SK-N-SH treated with all-trans-retinoic acid at 6 μM for 48 hours (cell line): ENCODE measurements around the gene CDC34.

Experiments
- ATAC-seq: fragments of 200-7000 bp; cut with Tn5 transposase; 3 replicates; pipeline ENCODE4 v1.9.1; 2020; ENCODE audit warnings: mild to moderate bottlenecking, moderate library complexity
- ARNTL ChIP-seq: fragments of 450-650 bp; formaldehyde crosslinking; IDR thresholded peaks from 2 replicates; pipeline ENCODE4 v1.5.0; 2020; ENCODE audit warnings: low read depth, mild to moderate bottlenecking, moderate library complexity, borderline replicate concordance
- ESRRG ChIP-seq: fragments of 250-450 bp; sonication (Bioruptor Pico); IDR thresholded peaks from 2 replicates; pipeline ENCODE4 v1.6.1; 2021; ENCODE audit warnings: mild to moderate bottlenecking
- GLIS3 ChIP-seq: fragments of 250-450 bp; sonication (Bioruptor Pico); IDR thresholded peaks from 2 replicates; pipeline ENCODE4 v1.5.0; 2020; ENCODE audit warnings: mild to moderate bottlenecking, moderate library complexity
- ISL1 ChIP-seq: fragments of 250-450 bp; sonication (Bioruptor Pico); IDR thresholded peaks from 2 replicates; pipeline ENCODE4 v2.1.2; 2022; ENCODE audit warnings: mild to moderate bottlenecking, moderate library complexity
- PPARA ChIP-seq: fragments of 250-450 bp; sonication (Bioruptor Pico); IDR thresholded peaks from 2 replicates; pipeline ENCODE4 v1.5.0; 2020; ENCODE audit warnings: mild to moderate bottlenecking, borderline replicate concordance
- SNAI2 ChIP-seq: fragments of 250-450 bp; sonication (Bioruptor Pico); IDR thresholded peaks from 2 replicates; pipeline ENCODE4 v1.5.0; 2020; ENCODE audit warnings: mild to moderate bottlenecking, moderate library complexity
- ZC3H10 ChIP-seq: fragments of 250-450 bp; sonication (Bioruptor Pico); IDR thresholded peaks from 2 replicates; pipeline ENCODE4 v1.5.1; 2021; ENCODE audit warnings: mild to moderate bottlenecking, moderate library complexity
- ZFP3 ChIP-seq: fragments of 250-450 bp; sonication (Bioruptor Pico); IDR thresholded peaks from 2 replicates; pipeline ENCODE4 v1.5.0; 2020; ENCODE audit warnings: mild to moderate bottlenecking, moderate library complexity
- ZFP30 ChIP-seq: fragments of 450-650 bp; formaldehyde crosslinking; IDR thresholded peaks from 2 replicates; pipeline ENCODE4 v1.5.0; 2022; ENCODE audit warnings: mild to moderate bottlenecking, moderate library complexity
- ZNF565 ChIP-seq: fragments of 450-650 bp; formaldehyde crosslinking; conservative IDR thresholded peaks from 2 replicates; pipeline ENCODE4 v1.5.0; 2020; ENCODE audit warnings: low read depth, mild to moderate bottlenecking, moderate library complexity
- ZNF70 ChIP-seq: fragments of 450-650 bp; formaldehyde crosslinking; IDR thresholded peaks from 2 replicates; pipeline ENCODE4 v1.5.0; 2020; ENCODE audit warnings: mild to moderate bottlenecking, moderate library complexity
- ZNF8 ChIP-seq: fragments of 450-650 bp; formaldehyde crosslinking; IDR thresholded peaks from 2 replicates; pipeline ENCODE4 v1.5.0; 2020; ENCODE audit warnings: mild to moderate bottlenecking, moderate library complexity
- TF ChIP-seq, protein P1 (sequence below): fragments of 250-450 bp; sonication (Bioruptor Pico); IDR thresholded peaks from 2 replicates; pipeline ENCODE4 v1.5.1; 2021; ENCODE audit warnings: mild to moderate bottlenecking, moderate library complexity
- TF ChIP-seq, protein P2 (sequence below): fragments of 250-450 bp; sonication (Bioruptor Pico); IDR thresholded peaks from 2 replicates; pipeline ENCODE4 v1.5.1; 2020; ENCODE audit warnings: low read depth, mild to moderate bottlenecking, moderate library complexity
- TF ChIP-seq, protein P3 (sequence below): fragments of 250-450 bp; sonication (Bioruptor Pico); IDR thresholded peaks from 2 replicates; pipeline ENCODE4 v1.8.0; 2020; ENCODE audit warnings: mild to moderate bottlenecking, moderate library complexity, borderline replicate concordance
- TF ChIP-seq, protein P4 (sequence below): fragments of 250-450 bp; sonication (Bioruptor Pico); IDR thresholded peaks from 2 replicates; pipeline ENCODE4 v1.8.0; 2021; ENCODE audit warnings: low read depth, mild to moderate bottlenecking, moderate library complexity, borderline replicate concordance
- TF ChIP-seq, protein P5 (sequence below): fragments of 250-450 bp; sonication (Bioruptor Pico); IDR thresholded peaks from 2 replicates; pipeline ENCODE4 v1.5.0; 2020; ENCODE audit warnings: mild to moderate bottlenecking, moderate library complexity

The CDC34 gene

DNA sequence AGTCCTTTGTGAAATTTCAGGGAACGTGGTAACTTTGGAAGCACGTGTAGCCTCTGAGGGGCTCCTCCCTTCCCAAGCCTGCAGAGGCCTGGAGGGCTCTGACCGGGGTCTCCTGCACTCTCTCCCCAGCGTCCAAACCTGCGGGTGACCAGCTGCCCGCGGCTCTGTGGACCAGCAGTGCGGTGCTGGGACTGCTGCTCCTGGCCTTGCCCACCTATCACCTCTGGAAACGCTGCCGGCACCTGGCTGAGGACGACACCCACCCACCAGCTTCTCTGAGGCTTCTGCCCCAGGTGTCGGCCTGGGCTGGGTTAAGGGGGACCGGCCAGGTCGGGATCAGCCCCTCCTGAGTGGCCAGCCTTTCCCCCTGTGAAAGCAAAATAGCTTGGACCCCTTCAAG, 26.9 kb upstream of the CDC34 start:
- no peak for ATAC-seq

DNA sequence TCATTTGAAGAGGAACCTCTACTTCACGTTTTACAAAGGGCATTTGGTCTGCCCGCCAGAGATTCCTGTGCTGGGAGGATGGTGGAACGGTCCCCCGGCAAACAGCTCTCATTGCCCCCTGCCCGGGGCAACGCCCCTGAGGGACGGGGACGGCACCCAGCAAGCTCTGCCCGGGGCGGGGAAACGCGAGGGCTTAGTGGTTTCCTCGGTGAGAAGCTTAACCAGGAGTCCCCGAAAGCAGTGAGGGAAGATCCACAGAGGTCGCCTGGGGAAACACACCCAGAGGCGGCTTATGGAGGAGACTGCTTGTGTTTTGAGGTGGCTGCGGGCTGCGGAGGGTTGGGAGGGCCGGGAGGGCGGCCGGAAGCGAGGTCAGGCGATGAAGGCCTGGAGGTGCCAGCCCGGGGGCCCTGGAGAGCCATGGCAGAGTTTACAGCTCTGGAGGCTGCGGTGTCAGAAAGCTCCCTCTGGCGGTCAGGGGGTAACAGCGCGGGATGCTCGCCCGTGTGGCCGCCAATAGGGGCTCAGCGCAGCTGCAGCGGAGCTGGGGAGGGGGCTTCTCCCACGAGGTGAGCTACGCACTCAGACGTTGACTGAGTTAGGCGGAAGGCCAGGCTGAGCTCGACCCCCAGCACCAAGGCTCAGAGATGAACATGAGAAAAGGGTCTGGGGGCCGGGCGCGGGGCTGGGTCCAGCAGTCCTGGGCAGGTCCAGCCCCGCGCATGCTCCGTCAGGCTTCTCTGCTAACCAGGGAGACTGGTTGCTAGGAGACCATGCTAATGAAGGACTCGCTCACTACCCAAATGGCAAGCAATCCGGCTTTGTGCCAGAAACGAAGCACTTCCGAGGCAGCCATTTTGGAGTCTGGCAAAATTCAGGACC, 24.9 kb upstream of the CDC34 start:
- TF ChIP-seq, protein P1, sequence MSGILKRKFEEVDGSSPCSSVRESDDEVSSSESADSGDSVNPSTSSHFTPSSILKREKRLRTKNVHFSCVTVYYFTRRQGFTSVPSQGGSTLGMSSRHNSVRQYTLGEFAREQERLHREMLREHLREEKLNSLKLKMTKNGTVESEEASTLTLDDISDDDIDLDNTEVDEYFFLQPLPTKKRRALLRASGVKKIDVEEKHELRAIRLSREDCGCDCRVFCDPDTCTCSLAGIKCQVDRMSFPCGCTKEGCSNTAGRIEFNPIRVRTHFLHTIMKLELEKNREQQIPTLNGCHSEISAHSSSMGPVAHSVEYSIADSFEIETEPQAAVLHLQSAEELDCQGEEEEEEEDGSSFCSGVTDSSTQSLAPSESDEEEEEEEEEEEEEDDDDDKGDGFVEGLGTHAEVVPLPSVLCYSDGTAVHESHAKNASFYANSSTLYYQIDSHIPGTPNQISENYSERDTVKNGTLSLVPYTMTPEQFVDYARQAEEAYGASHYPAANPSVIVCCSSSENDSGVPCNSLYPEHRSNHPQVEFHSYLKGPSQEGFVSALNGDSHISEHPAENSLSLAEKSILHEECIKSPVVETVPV (CRISPR knock-in tag): no peak
- TF ChIP-seq, protein P2, sequence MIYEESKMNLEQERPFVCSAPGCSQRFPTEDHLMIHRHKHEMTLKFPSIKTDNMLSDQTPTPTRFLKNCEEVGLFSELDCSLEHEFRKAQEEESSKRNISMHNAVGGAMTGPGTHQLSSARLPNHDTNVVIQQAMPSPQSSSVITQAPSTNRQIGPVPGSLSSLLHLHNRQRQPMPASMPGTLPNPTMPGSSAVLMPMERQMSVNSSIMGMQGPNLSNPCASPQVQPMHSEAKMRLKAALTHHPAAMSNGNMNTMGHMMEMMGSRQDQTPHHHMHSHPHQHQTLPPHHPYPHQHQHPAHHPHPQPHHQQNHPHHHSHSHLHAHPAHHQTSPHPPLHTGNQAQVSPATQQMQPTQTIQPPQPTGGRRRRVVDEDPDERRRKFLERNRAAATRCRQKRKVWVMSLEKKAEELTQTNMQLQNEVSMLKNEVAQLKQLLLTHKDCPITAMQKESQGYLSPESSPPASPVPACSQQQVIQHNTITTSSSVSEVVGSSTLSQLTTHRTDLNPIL: no peak
- TF ChIP-seq, protein P3, sequence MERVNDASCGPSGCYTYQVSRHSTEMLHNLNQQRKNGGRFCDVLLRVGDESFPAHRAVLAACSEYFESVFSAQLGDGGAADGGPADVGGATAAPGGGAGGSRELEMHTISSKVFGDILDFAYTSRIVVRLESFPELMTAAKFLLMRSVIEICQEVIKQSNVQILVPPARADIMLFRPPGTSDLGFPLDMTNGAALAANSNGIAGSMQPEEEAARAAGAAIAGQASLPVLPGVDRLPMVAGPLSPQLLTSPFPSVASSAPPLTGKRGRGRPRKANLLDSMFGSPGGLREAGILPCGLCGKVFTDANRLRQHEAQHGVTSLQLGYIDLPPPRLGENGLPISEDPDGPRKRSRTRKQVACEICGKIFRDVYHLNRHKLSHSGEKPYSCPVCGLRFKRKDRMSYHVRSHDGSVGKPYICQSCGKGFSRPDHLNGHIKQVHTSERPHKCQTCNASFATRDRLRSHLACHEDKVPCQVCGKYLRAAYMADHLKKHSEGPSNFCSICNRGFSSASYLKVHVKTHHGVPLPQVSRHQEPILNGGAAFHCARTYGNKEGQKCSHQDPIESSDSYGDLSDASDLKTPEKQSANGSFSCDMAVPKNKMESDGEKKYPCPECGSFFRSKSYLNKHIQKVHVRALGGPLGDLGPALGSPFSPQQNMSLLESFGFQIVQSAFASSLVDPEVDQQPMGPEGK (CRISPR knock-in tag): 0 out of 2 replicates have a peak, but pooled peaks have one; percentile 15
- TF ChIP-seq, all 23 proteins: peak for 1

More for the DNA sequence above, 26.9 kb upstream of the CDC34 start:
- TF ChIP-seq ZNF565 (CRISPR knock-in tag): no peak
- TF ChIP-seq, protein P3 (CRISPR knock-in tag): no peak
- TF ChIP-seq ESRRG: no peak
- TF ChIP-seq, protein P4, sequence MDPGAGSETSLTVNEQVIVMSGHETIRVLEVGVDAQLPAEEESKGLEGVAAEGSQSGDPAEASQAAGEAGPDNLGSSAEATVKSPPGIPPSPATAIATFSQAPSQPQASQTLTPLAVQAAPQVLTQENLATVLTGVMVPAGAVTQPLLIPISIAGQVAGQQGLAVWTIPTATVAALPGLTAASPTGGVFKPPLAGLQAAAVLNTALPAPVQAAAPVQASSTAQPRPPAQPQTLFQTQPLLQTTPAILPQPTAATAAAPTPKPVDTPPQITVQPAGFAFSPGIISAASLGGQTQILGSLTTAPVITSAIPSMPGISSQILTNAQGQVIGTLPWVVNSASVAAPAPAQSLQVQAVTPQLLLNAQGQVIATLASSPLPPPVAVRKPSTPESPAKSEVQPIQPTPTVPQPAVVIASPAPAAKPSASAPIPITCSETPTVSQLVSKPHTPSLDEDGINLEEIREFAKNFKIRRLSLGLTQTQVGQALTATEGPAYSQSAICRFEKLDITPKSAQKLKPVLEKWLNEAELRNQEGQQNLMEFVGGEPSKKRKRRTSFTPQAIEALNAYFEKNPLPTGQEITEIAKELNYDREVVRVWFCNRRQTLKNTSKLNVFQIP: no peak
- TF ChIP-seq, protein P5, sequence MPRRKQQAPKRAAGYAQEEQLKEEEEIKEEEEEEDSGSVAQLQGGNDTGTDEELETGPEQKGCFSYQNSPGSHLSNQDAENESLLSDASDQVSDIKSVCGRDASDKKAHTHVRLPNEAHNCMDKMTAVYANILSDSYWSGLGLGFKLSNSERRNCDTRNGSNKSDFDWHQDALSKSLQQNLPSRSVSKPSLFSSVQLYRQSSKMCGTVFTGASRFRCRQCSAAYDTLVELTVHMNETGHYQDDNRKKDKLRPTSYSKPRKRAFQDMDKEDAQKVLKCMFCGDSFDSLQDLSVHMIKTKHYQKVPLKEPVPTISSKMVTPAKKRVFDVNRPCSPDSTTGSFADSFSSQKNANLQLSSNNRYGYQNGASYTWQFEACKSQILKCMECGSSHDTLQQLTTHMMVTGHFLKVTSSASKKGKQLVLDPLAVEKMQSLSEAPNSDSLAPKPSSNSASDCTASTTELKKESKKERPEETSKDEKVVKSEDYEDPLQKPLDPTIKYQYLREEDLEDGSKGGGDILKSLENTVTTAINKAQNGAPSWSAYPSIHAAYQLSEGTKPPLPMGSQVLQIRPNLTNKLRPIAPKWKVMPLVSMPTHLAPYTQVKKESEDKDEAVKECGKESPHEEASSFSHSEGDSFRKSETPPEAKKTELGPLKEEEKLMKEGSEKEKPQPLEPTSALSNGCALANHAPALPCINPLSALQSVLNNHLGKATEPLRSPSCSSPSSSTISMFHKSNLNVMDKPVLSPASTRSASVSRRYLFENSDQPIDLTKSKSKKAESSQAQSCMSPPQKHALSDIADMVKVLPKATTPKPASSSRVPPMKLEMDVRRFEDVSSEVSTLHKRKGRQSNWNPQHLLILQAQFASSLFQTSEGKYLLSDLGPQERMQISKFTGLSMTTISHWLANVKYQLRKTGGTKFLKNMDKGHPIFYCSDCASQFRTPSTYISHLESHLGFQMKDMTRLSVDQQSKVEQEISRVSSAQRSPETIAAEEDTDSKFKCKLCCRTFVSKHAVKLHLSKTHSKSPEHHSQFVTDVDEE: no peak
- no peak for TF ChIP-seq ARNTL (CRISPR knock-in tag)
- no peak for TF ChIP-seq ZFP30 (CRISPR knock-in tag)
- TF ChIP-seq, protein P2: no peak
- TF ChIP-seq ZNF70 (CRISPR knock-in tag): no peak
- TF ChIP-seq ZC3H10 (CRISPR knock-in tag): no peak
- TF ChIP-seq, protein P1 (CRISPR knock-in tag): no peak
- TF ChIP-seq ISL1 (CRISPR knock-in tag): no peak
- no peak for TF ChIP-seq ZNF8
- no peak for TF ChIP-seq PPARA (CRISPR knock-in tag)
- no peak for TF ChIP-seq SNAI2 (CRISPR knock-in tag)
- no peak for TF ChIP-seq ZFP3
- no peak for TF ChIP-seq GLIS3

More for the DNA sequence above, 24.9 kb upstream of the CDC34 start:
- peak; percentile 84 for ATAC-seq
